H1 (cell line): ENCODE data around the gene CACNA2D3.

Experiments used
- BACH1 ChIP-seq: IDR thresholded peaks from 2 replicates; pipeline ENCODE4 v1.6.1; 2012; ENCODE audit warnings: low read length, improper control_type of control experiment
- CHD2 ChIP-seq: IDR thresholded peaks from 2 replicates; pipeline ENCODE4 v1.6.1; 2012; ENCODE audit warnings: low read length, improper control_type of control experiment
- EP300 ChIP-seq, 2 experiments: IDR thresholded peaks; 1 replicate in 1 of 2; 2 replicates in 1 of 2; pipeline ENCODE4 v1.6.1; 2011 to 2012; ENCODE audit warnings: low read depth in 2 of 2, low read length in 2 of 2, mild to moderate bottlenecking in 2 of 2, borderline replicate concordance in 1 of 2, inconsistent platforms in 1 of 2, moderate library complexity in 1 of 2
- MAFK ChIP-seq: IDR thresholded peaks from 2 replicates; pipeline ENCODE4 v1.6.1; 2012; ENCODE audit warnings: low read depth, mild to moderate bottlenecking, improper control_type of control experiment, low read length
- NRF1 ChIP-seq: IDR thresholded peaks from 2 replicates; pipeline ENCODE4 v1.6.1; 2011; ENCODE audit warnings: mild to moderate bottlenecking, low read depth, low read length, improper control_type of control experiment
- PHF8 ChIP-seq: fragments of 200-600 bp; sonication (generic); conservative IDR thresholded peaks from 2 replicates; pipeline ENCODE4 v1.7.1; 2012; ENCODE audit warnings: low read depth, mild to moderate bottlenecking, inconsistent platforms, low read length, moderate library complexity
- POLR2A ChIP-seq, 2 experiments: IDR thresholded peaks; 1 replicate in 1 of 2; 2 replicates in 1 of 2; pipeline ENCODE4 v1.6.1; 2011; ENCODE audit warnings: low read depth in 2 of 2, low read length in 2 of 2, mild to moderate bottlenecking in 2 of 2; ENCODE audit errors: control extremely low read depth in 1 of 2
- SRF ChIP-seq: IDR thresholded peaks from 2 replicates; pipeline ENCODE4 v1.6.1; 2011; ENCODE audit warnings: mild to moderate bottlenecking, low read depth, low read length, moderate library complexity
- ZNF274 ChIP-seq: IDR thresholded peaks from 2 replicates; pipeline ENCODE4 v1.7.0; 2012; ENCODE audit warnings: low read length, borderline replicate concordance; ENCODE audit errors: extremely low read depth
- TF ChIP-seq, protein P1 (sequence below), 3 experiments: IDR thresholded peaks; 1 replicate in 2 of 3; 2 replicates in 1 of 3; pipeline versions ENCODE4 v1.5.1 to v1.6.1; 2011; ENCODE audit warnings: low read length in 3 of 3, mild to moderate bottlenecking in 3 of 3, inconsistent platforms in 2 of 3, low read depth in 1 of 3, moderate library complexity in 1 of 3; ENCODE audit not compliant: insufficient read depth in 1 of 3; ENCODE audit errors: control extremely low read depth in 1 of 3
- TF ChIP-seq, protein P2 (sequence below): IDR thresholded peaks from 2 replicates; pipeline ENCODE4 v1.6.1; 2012; ENCODE audit warnings: inconsistent platforms

DNA sequence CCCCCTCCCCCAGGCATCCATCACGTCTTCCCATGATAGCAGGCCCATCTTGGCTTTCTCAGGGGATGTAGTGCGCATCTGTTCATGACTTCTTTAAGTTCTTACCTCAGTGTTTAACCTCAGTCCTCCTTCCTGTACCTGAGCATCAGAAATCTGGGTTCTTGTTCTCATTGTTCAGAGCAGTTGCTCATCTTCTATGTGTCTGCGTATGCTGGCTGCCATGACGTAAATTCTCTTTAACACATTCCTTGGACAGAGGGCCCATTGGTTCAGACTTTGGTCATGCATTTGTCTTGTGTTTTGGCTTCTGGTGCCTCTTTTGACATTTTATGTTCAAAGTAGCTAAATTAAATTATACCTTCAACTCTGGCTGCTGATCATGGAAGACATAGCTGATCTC is 227.3 kb downstream of the CACNA2D3 start:
- TF ChIP-seq POLR2A (IDR thresholded peaks at IDR 0.05; ENCODE audit: control extremely low read depth in 1 of 2, low read depth in 2 of 2, low read length in 2 of 2) (no peak), SRF (no peak), MAFK (no peak), CHD2 (no peak), NRF1 (no peak), ZNF274 (no peak), PHF8 (no peak), EP300 (IDR thresholded peaks at IDR 0.05; ENCODE audit: borderline replicate concordance in 1 of 2, low read depth in 2 of 2, low read length in 2 of 2) (no peak), BACH1 (no peak)
- TF ChIP-seq, protein P1, sequence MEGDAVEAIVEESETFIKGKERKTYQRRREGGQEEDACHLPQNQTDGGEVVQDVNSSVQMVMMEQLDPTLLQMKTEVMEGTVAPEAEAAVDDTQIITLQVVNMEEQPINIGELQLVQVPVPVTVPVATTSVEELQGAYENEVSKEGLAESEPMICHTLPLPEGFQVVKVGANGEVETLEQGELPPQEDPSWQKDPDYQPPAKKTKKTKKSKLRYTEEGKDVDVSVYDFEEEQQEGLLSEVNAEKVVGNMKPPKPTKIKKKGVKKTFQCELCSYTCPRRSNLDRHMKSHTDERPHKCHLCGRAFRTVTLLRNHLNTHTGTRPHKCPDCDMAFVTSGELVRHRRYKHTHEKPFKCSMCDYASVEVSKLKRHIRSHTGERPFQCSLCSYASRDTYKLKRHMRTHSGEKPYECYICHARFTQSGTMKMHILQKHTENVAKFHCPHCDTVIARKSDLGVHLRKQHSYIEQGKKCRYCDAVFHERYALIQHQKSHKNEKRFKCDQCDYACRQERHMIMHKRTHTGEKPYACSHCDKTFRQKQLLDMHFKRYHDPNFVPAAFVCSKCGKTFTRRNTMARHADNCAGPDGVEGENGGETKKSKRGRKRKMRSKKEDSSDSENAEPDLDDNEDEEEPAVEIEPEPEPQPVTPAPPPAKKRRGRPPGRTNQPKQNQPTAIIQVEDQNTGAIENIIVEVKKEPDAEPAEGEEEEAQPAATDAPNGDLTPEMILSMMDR (IDR thresholded peaks at IDR 0.05; ENCODE audit: control extremely low read depth in 1 of 3, insufficient read depth in 1 of 3, low read depth in 1 of 3, low read length in 3 of 3), result no peak
- TF ChIP-seq, protein P2, sequence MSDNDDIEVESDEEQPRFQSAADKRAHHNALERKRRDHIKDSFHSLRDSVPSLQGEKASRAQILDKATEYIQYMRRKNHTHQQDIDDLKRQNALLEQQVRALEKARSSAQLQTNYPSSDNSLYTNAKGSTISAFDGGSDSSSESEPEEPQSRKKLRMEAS, result no peak
